Hematopoietic multipotent progenitor cell treated with erythropoietin and hydrocortisone succinate and interleukin-3 and kit ligand, for 17 days (in vitro differentiated cells): ENCODE data around the gene ASAP2.

Experiments
- DNase-seq: peaks from one replicate; pipeline ENCODE4 v3.0.0-alpha.2; 2015; ENCODE audit warnings: low spot score

ASAP2 gene

GRCh38 chr2:9231291-9232165 lies 24.9 kb downstream of the ASAP2 start:
- no peak for DNase-seq

- no peak for DNase-seq
Observed at GRCh38 chr2:9232166-9232479, 25.5 kb downstream of the ASAP2 start.

- DNase-seq, result no peak
Observed at GRCh38 chr2:9232886-9233285, 26.3 kb downstream of the ASAP2 start.

GRCh38 chr2:9234680-9235146 lies 28.1 kb downstream of the ASAP2 start:
- DNase-seq, result no peak

- no peak for DNase-seq
Observed at GRCh38 chr2:9235147-9236044, 28.8 kb downstream of the ASAP2 start.

- DNase-seq, result no peak
Observed at GRCh38 chr2:9236045-9236344, 29.4 kb downstream of the ASAP2 start.

- DNase-seq, result no peak
Observed at GRCh38 chr2:9236867-9237266, 30.3 kb downstream of the ASAP2 start.

- no peak for DNase-seq
Observed at GRCh38 chr2:9237831-9238230, 31.2 kb downstream of the ASAP2 start.

GRCh38 chr2:9238591-9239326 lies 32.1 kb downstream of the ASAP2 start:
- DNase-seq, result no peak

GRCh38 chr2:9239616-9240015 lies 33.0 kb downstream of the ASAP2 start:
- no peak for DNase-seq

- DNase-seq, result no peak
Observed at GRCh38 chr2:9240745-9241144, 34.1 kb downstream of the ASAP2 start.

GRCh38 chr2:9241233-9241632 lies 34.6 kb downstream of the ASAP2 start:
- DNase-seq, result no peak

GRCh38 chr2:9243357-9243756 lies 36.7 kb downstream of the ASAP2 start:
- no peak for DNase-seq

- DNase-seq, result no peak
Observed at GRCh38 chr2:9244985-9245544, 38.5 kb downstream of the ASAP2 start.

GRCh38 chr2:9247177-9247576 lies 40.6 kb downstream of the ASAP2 start:
- no peak for DNase-seq

GRCh38 chr2:9247786-9248185 lies 41.2 kb downstream of the ASAP2 start:
- no peak for DNase-seq

GRCh38 chr2:9248363-9248762 lies 41.8 kb downstream of the ASAP2 start:
- DNase-seq, result no peak

- no peak for DNase-seq
Observed at GRCh38 chr2:9249020-9249800, 42.6 kb downstream of the ASAP2 start.

- DNase-seq, result no peak
Observed at GRCh38 chr2:9250091-9250490, 43.5 kb downstream of the ASAP2 start.

- no peak for DNase-seq
Observed at GRCh38 chr2:9250498-9251153, 44.0 kb downstream of the ASAP2 start.
